SU-DHL-6 (cell line): ENCODE data around the gene RADIL.

Source experiments
- EZH2phosphoT487 ChIP-seq: fragments of 200-600 bp; sonication (generic), shearing (Covaris generic); conservative IDR thresholded peaks from 2 replicates; pipeline ENCODE4 v1.6.1; 2018; ENCODE audit warnings: mild to moderate bottlenecking, antibody characterized with exemption, low read length, moderate library complexity, mixed read lengths
- TF ChIP-seq, protein P1 (sequence below): fragments of 200-600 bp; sonication (generic); IDR thresholded peaks from one replicate; pipeline ENCODE4 v1.5.1; 2017; ENCODE audit warnings: antibody characterized with exemption, mild to moderate bottlenecking, low read length, moderate library complexity; ENCODE audit not compliant: insufficient read depth, poor library complexity, severe bottlenecking

DNA sequence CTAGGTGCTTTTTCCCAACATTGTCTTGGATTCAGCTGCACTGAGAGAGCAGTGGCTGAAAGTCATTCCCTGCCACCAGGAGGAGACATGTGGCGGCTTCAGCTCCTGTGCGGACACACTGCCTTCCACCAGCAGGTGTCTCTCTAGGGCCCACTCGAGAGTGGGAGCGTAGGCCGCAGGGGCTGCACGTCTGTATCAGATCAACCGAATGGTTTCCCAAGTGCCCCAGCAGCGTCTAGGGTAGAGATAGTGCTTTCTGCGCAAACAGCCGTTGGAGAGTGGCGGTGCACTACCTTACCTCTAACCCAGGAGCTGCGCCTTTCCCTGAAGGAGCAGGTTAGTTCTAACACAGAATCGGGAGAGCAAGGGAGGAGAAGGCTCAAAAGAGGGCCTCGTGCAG is 53.3 kb downstream of the RADIL start:
- TF ChIP-seq, protein P1, sequence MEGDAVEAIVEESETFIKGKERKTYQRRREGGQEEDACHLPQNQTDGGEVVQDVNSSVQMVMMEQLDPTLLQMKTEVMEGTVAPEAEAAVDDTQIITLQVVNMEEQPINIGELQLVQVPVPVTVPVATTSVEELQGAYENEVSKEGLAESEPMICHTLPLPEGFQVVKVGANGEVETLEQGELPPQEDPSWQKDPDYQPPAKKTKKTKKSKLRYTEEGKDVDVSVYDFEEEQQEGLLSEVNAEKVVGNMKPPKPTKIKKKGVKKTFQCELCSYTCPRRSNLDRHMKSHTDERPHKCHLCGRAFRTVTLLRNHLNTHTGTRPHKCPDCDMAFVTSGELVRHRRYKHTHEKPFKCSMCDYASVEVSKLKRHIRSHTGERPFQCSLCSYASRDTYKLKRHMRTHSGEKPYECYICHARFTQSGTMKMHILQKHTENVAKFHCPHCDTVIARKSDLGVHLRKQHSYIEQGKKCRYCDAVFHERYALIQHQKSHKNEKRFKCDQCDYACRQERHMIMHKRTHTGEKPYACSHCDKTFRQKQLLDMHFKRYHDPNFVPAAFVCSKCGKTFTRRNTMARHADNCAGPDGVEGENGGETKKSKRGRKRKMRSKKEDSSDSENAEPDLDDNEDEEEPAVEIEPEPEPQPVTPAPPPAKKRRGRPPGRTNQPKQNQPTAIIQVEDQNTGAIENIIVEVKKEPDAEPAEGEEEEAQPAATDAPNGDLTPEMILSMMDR: peak; percentile 94
- no peak for TF ChIP-seq EZH2phosphoT487
